22Rv1 (cell line): ENCODE results near the gene RPTOR.

Experiments
- H3K27ac ChIP-seq: fragments of 450-650 bp; 2 replicates; pipeline ENCODE4 v1.5.1; 2017
- ZFX ChIP-seq: fragments of 450-650 bp; IDR thresholded peaks from 2 replicates; pipeline ENCODE4 v1.6.1; 2017; ENCODE audit warnings: antibody characterized with exemption, borderline replicate concordance
- TF ChIP-seq, protein P1 (sequence below): fragments of 450-650 bp; IDR thresholded peaks from 2 replicates; pipeline ENCODE4 v1.5.1; 2017; ENCODE audit warnings: mild to moderate bottlenecking

The RPTOR gene

DNA sequence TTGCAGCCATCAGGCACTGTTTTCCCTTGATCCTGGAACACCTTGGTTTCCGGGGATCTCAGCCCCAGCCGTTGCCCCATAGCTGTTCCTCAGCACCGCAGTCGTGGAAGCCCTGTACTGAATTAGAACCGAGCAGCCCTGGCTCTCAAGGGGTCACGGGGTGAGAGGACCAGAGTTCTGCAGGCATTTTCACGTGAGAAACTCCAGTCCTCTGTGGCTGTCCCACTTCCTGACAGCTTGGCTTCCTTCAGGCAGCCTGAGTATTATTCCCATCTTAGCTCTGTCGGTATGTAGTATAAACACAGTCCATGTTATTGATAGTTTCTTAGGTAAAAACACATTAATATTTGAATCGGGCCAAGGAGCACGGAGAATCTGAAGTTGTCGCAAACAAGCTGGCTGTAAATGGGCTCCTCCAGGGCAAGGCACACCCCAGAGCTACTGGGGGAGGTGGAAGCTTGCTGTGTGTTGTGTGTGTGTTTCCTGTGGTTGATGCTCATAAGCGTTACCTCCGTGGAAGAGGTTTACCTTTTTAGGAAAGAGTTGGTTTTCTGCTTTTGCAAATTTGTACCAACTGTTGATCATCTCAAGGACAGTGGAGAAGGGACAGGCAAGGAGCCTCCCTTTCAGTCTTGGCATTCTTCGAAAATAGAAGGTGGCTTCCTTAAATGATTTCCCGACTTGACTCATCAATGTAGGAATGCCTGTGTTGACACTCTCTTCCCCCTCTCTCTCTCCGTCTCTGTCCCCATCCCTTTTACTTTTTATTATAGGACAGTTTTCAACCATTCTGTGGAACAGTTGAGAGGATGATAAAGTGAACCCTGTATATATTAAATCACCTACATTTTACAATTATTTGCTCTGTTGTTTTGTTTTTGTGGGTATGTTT lies 238.1 kb downstream of the RPTOR start:
- H3K27ac ChIP-seq: no peak overlapping the region
- TF ChIP-seq ZFX: no peak
- TF ChIP-seq, protein P1, sequence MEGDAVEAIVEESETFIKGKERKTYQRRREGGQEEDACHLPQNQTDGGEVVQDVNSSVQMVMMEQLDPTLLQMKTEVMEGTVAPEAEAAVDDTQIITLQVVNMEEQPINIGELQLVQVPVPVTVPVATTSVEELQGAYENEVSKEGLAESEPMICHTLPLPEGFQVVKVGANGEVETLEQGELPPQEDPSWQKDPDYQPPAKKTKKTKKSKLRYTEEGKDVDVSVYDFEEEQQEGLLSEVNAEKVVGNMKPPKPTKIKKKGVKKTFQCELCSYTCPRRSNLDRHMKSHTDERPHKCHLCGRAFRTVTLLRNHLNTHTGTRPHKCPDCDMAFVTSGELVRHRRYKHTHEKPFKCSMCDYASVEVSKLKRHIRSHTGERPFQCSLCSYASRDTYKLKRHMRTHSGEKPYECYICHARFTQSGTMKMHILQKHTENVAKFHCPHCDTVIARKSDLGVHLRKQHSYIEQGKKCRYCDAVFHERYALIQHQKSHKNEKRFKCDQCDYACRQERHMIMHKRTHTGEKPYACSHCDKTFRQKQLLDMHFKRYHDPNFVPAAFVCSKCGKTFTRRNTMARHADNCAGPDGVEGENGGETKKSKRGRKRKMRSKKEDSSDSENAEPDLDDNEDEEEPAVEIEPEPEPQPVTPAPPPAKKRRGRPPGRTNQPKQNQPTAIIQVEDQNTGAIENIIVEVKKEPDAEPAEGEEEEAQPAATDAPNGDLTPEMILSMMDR: no peak

DNA sequence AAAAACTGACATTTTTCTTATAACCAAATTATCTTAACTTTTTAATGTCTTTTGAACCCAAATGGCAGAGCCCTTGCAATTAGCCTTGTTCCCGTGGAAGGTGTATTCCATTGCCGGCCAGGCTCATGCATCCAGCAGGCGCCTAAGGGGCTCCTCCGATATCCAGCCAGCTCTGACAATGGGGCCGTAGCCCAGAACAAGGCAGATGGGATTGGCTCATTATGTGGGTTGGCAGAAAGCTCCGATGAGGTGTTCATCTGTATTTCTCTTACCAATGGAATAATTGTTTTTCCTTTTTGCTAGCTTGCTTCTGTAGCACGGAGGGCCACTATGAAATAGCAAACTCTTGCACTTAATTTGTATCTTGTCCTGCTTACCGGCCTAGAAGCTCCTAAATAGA lies 238.8 kb downstream of the RPTOR start:
- TF ChIP-seq, protein P1: no peak
- no peak overlapping the region for H3K27ac ChIP-seq

DNA sequence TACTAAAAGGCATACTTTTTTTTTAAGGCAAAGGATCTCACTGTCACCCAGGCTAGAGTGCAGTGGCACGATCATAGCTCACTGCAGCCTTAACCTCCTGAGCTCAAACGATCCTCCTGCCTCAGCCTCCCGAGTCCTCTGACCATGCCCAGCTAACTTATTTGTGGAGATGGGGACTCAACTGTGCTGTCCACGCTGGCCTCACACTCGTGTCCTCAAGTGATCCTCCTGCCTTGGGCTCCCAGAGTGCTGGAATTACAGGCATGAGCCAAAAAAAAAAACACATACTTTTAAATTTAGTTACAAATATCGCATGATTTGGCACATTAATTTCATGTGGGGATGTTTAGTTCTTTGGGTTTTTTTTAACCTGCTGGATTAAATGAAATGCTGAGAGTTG lies 239.3 kb downstream of the RPTOR start:
- no peak overlapping the region for H3K27ac ChIP-seq
- TF ChIP-seq, protein P1: no peak
- no peak for TF ChIP-seq ZFX

DNA sequence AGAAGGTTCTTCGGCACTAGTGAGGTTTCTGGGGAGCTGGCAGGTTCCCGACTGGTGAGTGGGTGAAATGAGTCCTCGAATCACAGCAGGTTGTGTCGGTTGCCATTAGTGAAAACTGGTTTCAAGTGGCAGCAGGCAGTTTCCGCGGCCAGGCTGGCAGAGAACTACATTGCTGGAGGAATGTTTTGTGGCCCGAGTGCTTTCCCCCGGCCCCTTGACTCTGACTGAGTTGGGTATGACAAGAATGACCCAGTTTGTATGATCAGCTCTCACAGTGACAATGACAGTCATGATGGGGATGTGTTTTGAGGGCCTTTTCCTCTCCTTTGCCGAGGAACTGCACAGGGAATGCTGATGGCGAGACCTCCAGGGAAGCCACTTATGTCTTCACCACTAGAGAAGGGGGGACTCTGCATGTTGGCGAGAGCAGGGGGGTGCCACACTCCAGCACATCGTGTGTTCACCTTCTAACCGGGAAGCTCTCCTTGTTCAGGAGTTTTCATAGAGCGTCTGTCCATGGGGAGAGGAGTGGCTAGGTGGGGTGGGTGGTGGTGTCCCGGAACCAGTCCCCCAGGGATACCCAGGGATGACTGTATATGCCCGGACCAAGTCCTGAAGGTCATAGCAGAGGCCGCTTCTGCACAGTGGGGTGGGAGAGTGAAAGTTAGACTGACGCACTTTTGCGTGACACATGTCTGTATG lies 241.0 kb downstream of the RPTOR start:
- TF ChIP-seq, protein P1: no peak
- TF ChIP-seq ZFX: no peak
- no peak overlapping the region for H3K27ac ChIP-seq

DNA sequence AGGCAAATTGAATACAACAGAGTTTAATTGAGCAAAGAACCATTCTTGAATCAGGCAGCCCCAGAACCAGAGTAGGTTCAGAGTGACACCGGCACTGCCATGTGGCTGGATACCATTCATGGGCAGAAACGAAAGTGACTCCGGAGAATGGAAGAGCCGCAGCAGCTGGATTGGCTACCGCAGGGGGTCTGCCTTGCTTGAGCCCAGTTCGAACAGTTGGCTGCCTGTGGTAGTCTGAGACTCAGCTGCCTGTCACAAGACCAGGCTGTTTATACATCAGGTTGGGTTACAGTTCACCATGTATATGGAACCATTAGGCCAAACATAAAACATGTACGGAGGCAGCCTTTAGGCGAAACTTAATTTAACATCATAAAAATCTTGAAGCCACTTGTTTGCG lies 241.8 kb downstream of the RPTOR start:
- no peak overlapping the region for H3K27ac ChIP-seq
- no peak for TF ChIP-seq ZFX
- TF ChIP-seq, protein P1: no peak

DNA sequence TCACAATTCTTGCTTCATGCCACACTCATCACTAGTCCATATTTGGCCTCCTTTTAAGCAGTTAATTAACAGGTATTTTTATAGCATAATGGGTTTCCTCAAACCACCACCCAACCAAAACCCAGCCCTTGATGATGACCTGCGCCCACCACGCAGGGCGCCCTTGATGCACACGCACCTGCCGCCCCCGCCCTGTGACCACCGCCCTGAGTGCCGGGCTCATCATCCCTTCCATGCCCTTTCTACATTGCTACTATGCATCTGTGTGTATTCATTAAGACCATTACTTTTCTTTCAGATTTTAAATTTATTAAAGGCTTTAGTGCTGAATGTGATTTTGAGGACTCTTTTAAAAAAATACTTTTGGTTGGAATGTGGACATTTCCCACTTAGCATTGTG lies 242.2 kb downstream of the RPTOR start:
- H3K27ac ChIP-seq: no peak overlapping the region
- no peak for TF ChIP-seq ZFX
- TF ChIP-seq, protein P1: no peak

DNA sequence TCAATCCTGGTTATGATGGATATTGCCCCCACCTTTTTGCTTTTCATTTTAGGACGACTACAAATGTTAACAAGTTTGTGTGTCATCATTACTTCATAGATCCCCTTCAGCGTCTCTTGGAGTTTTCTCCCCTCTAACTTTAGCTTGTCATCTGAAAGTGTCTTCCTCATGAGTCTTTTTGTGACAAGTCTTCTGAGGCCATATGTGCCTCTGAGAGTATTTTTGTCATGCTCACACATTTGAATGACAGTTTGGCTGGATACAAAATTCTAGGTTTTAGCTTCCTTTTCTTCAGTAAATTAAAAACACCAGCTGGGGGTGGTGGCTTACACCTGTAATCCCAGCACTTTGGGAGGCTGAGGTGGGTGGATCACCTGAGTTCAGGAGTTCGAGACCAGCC lies 243.2 kb downstream of the RPTOR start:
- no peak for TF ChIP-seq ZFX
- TF ChIP-seq, protein P1: no peak
- H3K27ac ChIP-seq: no peak overlapping the region
